HG02610 (cell line): ENCODE measurements around the gene DNMT3L.
"Not testable (repeated sequence)": the region's sequence is repeated elsewhere in the genome, so short reads cannot be mapped to it uniquely, and the experiment has no call there.

Experiments used
- ATAC-seq: cut with Tn5 transposase; IDR thresholded peaks from one replicate; pipeline ENCODE4 v1.9.1; 2021; ENCODE audit warnings: mild to moderate bottlenecking, moderate library complexity; ENCODE audit not compliant: unreplicated experiment

The DNMT3L gene

GRCh38 chr21:44199448-44199847 lies 62.2 kb downstream of the DNMT3L start:
- ATAC-seq: no peak

DNA sequence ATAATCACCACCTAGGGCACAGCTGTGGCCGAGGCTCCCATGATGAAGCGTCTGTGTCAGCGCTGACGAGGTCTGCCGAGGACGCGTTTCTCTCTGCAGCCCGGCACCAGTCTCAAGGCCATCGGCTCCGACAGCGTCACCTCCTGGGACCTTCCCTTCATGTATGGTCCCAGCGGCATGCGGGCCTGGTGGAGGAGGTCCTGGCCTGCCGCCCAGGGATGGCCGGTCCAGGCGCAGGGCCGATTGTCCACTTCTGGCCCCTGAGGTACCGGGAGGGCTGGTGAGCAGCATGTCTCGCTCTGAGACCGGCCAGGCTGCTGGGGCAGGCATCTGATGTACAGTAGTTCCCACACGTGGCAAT lies 64.6 kb downstream of the DNMT3L start:
- not testable (repeated sequence) for ATAC-seq
